ENCODE results near the gene KCNN3.

Gene KCNN3

DNA sequence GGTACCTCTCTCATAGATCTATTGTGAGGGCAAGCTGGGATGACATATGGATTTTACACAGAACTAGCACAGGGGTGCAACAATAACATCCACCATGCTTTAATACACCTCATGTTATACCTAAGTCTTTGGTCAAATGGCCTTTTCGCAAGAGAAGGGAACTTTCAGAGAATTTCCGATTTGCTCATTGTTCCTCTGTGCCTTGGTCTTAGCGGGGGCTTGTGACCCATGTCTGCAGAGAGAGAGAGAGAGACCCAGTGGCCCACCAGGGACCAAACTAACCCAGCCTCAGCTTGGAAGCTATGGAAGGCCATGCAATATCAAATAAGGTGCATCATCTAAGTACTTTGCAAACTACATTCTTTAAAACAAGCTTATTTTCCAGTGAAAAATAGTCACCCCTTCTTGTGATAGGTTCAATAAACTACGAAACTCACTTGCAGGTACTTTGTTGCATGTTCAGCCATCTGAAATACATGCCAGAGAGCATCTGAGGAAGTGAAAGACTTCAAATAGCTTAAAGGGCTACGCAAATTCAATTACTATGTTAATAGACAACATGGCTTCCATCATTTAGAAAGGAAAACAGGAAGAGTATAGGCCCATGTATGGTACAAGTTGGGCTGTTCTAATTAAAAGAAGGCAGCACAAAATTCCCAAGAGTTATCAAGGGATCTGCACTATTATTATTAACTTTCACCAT lies 100.7 kb downstream of the KCNN3 start:
- DNase-seq = no peak
- in situ Hi-C loops (cut with HindIII; ENCODE audit: low pct_ligation_motif_present, low pct_unique_long_range_greater_than_20kb, low sequenced_read_pairs) = no loop called here

DNA sequence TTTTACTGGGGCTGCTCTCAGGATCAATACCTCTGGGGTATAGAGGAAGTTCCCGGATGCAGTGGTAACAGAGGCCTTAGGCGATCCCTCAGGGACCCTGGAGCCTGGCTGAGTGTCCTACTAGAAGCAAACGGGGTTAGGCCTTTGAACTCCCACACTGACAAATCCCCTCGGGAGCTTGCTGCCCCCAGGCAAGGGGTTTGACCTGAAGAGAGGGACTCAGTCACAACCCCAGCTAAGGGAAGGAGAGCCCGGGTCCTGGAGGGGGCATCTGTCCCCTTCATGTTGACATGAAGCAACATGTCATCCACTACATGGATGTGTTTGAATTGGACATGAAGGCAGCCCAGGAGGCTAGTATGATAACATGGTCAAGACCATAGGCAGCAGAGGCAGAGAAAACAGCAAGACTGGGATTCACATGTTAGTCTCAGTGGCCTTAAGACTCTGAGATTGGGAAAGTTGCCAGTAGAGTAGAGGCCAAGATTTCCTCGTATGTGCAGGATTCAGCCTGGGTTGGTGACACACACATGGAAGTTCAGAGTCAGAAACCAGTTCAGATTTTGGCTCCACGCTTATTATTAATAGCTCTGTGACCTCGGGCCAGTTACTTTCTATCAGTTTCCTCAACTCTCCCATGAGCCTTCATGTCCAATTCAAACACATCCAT lies 101.5 kb downstream of the KCNN3 start:
- in situ Hi-C loops (cut with HindIII; ENCODE audit: low pct_ligation_motif_present, low pct_unique_long_range_greater_than_20kb, low sequenced_read_pairs) = no loop called here

DNA sequence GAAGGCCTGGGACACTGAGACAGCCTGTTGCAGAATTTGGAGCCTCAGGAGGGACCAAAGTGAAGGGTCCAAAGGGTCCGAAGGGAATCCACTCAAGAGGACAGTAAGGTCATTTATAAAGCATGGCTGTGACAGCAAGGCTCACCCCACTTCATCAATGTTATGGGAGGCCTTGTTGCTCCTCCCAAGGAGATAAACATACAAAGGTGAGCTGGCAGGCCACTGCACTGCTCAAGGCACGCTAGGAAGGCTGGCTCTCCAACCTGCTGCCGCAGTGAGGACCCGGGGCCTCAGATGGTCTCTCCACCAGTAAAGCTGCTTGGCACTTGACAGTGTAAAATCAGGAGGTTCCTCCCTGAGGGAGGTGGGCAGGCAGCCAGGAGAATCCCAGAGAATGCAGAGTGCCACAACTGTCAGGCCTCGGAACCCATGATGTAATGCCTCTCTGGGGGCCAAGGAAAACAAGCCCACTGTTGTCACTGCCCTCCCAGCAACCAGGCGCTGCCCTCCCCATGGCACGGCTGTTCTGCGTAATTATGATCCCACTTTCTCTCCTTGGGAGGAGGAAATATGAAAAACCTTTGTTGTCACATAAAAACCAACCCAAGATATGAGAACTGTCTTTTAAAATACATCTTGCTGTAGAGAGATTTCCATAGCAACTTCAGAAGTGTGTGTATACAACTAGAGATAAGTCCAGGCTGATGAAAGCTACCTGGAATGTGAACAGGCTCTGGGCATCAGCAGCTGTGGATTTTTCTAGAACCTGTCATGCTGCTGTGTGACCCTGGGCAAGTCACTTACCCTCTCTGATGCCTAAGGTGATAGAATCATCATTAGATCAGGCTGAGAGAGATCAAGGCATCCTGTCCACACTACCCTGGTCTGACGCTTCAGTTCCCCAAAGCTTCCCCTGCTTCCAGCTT lies 102.5 kb downstream of the KCNN3 start:
- in situ Hi-C loops (cut with HindIII; ENCODE audit: low pct_ligation_motif_present, low pct_unique_long_range_greater_than_20kb, low sequenced_read_pairs) = no loop called here
- no peak for DNase-seq

More for the DNA sequence above, 101.5 kb downstream of the KCNN3 start:
- no peak for DNase-seq

DNA sequence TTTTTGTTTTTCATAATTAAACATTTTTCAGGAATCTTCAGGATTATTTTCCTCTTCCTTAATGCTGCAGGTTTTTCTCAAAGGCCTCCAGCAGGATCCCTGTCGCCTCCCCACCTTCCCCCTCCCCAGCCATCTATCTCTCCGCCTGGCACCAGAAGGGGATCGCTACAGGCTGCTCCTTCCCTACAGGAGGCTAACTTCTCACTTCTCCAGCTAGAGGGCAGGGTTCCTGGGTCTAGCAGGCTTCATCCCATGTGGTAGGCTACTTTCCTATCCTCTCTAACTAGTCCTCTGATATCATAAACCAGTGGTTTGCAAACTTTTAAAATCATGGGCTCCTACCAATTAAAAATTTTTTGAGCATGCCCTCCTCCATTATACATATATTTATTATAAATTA lies 104.1 kb downstream of the KCNN3 start:
- in situ Hi-C loops (cut with HindIII; ENCODE audit: low pct_ligation_motif_present, low pct_unique_long_range_greater_than_20kb, low sequenced_read_pairs) = no loop called here
- DNase-seq = peak; percentile 58

DNA sequence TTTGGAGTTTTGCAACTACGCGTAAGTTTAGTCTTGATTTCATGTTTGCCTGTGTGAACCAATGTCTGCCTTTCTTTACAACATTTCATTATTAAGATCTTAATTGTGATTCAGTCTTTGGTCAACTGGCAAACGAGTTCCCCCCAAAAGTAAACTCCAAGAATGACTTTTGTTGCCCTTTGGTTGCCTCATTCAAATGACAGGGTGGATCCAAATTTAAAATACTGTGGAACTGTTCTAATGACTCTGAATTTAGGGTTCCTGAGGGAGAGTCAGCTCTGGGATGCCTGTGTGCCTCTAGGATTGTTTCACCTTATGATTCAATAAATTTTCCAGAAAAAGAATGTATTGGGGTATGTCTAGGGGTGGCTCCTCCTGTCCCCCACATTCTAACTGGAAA lies 105.3 kb downstream of the KCNN3 start:
- in situ Hi-C loops (cut with HindIII; ENCODE audit: low pct_ligation_motif_present, low pct_unique_long_range_greater_than_20kb, low sequenced_read_pairs) = no loop called here
- no peak for DNase-seq

DNA sequence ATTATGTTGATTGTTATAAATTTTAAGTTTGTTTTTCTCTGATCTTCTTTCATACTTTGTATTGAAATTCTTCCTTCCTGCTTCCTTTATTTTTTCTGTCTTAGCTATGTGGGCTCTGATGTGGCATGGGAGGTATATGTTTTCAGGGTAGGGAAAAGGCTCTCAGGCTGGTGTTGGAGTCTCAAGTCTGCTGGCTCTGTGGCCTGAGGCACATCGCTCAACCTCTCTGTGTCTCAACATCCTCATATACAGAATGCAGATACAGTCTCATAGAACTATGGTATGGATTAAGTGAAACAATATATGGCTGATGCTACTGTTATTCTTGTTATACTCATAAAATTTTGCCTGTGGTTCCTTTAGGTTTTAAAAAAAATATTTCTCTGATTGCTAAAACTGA lies 105.9 kb downstream of the KCNN3 start:
- in situ Hi-C loops (cut with HindIII; ENCODE audit: low pct_ligation_motif_present, low pct_unique_long_range_greater_than_20kb, low sequenced_read_pairs) = no loop called here
- DNase-seq = no peak

DNA sequence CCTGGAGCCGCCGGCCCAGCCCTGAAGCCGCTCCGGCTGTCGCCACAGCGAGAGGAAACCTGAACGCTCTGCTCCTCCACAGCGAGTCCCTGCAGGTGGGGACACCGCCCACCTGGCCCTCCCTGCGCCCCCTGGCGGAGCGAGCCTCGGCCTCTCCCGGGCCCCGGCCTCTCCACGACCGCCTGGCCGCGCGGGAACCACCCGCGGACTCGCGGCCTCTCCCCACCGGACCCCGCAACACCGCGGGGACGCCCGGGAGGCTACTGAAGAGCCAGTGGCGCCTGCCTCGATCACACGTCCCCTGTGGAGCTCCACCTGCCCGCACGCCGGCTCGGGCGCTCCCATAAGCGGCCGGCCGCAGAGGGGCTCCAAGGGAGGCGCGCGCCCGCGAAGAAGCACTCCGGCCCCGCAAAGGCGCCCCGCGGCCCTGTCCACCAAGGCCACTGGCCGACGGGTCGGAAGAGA lies 109.6 kb downstream of the KCNN3 start:
- in situ Hi-C loops (cut with HindIII; ENCODE audit: low pct_ligation_motif_present, low pct_unique_long_range_greater_than_20kb, low sequenced_read_pairs) = no loop called here
- peak; percentile 42 for DNase-seq

DNA sequence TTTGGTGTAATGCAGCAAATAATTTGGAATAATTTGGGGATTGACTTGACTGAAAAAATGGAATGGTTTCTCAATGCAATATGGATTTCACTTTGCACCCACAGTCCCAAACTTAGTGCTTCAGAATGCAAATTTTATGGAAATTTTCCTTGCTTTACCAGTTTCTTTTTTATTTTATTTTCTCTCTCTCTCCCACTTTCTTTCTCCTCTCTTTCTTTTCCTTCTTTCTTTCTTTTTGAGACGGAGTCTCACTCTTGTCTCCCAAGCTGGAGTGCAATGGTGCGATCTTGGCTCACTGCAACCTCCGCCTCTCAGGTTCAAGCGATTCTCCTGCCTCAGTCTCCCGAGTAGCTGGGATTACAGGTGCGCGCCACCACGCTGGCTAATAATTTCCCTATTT lies 110.3 kb downstream of the KCNN3 start:
- in situ Hi-C loops (cut with HindIII; ENCODE audit: low pct_ligation_motif_present, low pct_unique_long_range_greater_than_20kb, low sequenced_read_pairs) = no loop called here

DNA sequence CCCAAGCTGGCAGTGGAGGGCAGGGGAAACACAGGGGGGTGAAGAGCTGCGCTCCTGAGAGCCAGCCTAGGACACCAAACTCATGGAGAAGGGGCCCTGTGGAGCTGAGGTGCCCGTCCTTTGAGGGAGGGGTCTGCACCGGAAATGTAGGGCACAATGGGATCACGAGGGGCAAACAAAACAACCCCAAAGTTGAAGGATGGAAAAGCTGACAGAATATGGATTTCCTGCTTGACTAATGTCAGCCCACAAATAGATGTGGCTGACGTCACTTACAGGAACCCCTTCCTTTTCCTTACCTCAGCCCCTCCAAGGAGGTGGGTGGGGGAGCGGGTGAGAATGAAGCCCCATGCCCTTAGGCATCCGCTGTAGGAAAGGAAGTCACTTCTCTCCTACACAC lies 110.9 kb downstream of the KCNN3 start:
- in situ Hi-C loops (cut with HindIII; ENCODE audit: low pct_ligation_motif_present, low pct_unique_long_range_greater_than_20kb, low sequenced_read_pairs) = no loop called here
- no peak for DNase-seq

More for the DNA sequence above, 110.3 kb downstream of the KCNN3 start:
- DNase-seq = no peak

DNA sequence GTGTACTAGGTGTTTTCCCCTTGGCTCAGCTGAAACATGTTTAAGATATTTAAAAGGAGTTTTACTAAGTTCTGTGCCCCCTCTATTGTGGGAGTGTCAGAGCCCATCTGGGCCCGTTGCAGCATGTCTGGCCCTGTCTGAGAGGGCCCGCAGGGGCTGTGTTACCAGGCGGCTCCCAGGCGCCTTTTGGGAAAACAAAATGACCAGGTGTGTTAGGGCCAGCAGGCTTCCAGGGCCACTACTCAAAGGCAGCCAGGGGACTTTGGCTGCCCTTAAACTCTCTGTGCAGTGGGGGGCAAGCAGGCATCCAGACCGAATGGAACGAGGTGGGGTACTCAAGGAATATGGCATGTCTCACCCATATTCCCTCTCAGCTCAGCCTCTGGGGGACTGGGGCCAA lies 111.7 kb downstream of the KCNN3 start:
- in situ Hi-C loops (cut with HindIII; ENCODE audit: low pct_ligation_motif_present, low pct_unique_long_range_greater_than_20kb, low sequenced_read_pairs) = no loop called here

DNA sequence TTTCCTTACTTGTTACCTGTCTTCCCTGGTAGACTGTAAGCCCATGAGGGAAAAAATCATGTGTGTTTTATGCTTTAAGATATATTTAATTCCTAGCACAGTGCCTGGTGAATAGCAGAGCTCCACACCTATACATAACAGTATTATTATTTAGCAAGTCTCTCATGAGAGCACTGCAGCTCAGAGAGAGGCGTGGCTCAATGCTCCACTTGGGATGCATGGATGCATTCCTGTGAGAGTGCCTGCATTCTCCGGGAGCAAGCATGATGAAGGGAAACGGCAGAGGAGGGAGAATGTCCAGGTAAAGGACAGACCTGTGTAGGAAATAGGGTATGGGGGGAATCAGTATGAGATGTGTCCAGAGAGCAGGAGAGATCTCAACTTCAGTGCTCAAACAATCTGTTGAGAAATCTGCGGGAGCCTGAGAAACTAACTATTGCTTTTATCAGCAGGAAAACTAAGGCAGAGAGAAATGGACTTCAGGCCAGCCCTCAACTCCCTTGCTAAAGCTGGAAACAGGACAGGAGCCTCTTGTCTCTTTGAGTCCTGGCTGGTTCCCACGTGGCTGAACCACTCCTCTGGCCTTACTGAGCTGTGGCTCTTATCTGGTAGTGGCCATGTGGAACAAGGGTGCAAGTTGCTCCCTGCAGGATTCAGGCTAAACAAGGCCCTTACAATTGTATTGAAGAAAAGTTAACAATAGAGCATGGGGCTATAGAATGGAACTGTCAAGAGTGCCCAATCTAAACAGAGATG lies 113.1 kb downstream of the KCNN3 start:
- DNase-seq = no peak
- in situ Hi-C loops (cut with HindIII; ENCODE audit: low pct_ligation_motif_present, low pct_unique_long_range_greater_than_20kb, low sequenced_read_pairs) = no loop called here

More for the DNA sequence above, 111.7 kb downstream of the KCNN3 start:
- no peak for DNase-seq

DNA sequence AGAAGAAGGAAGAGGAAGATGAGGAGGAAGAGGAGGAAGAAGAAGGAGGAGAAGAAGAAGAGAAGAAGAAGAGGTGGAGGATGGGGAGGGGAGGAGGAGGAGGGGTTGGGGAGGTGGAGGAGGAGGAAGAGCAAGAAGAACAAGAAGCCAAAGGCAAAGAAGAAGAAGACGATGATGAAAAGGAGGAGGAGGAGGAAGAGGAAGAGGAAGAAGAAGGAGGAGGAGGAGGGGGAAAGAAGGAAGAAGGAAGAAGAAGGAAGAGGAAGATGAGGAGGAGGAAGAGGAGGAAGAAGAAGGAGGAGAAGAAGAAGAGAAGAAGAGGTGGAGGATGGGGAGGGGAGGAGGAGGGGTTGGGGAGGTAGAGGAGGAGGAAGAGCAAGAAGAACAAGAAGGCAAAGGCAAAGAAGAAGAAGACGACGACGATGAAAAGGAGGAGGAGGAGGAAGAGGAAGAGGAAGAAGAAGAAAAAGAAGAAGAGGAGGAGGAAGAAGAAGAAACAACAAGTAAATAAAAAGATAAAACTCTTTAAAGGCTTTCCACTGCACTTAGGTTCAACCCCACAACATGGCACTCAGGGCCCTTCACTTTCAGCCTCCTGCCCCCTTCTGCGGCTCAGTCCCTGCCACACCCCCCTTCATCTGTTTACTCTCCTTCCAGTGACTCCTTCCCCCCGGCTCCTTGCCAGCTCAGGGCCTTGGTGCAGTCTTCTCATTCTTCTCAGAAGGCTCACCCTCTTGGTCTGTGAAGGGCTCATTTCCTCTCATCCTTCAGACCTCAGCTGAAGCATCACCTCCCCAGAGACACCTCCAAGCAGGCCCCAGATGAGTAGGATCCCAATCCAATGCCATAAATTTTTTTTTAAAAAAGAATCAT lies 114.0 kb downstream of the KCNN3 start:
- no peak for DNase-seq
- in situ Hi-C loops (cut with HindIII; ENCODE audit: low pct_ligation_motif_present, low pct_unique_long_range_greater_than_20kb, low sequenced_read_pairs) = no loop called here

DNA sequence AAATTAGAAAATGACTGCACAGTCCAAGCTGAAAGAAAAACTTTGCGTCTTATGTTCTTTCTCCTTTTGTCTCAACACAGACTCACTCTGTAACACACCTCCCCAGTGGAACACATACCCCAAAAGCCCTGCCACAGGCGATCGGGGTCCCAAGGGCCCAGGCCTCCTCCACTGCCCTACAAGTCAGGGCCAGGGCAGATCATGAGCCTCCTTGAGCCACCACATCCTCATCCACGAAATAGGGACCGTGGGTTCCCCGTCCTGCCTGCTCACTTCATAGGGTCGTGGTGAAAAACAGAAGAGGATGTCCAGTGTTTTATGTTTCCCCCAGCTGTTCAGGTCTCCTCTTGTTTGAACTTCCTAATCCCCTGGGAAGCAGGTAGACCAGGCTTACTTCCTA lies 116.7 kb downstream of the KCNN3 start:
- in situ Hi-C loops (cut with HindIII; ENCODE audit: low pct_ligation_motif_present, low pct_unique_long_range_greater_than_20kb, low sequenced_read_pairs) = no loop called here
- DNase-seq = no peak

DNA sequence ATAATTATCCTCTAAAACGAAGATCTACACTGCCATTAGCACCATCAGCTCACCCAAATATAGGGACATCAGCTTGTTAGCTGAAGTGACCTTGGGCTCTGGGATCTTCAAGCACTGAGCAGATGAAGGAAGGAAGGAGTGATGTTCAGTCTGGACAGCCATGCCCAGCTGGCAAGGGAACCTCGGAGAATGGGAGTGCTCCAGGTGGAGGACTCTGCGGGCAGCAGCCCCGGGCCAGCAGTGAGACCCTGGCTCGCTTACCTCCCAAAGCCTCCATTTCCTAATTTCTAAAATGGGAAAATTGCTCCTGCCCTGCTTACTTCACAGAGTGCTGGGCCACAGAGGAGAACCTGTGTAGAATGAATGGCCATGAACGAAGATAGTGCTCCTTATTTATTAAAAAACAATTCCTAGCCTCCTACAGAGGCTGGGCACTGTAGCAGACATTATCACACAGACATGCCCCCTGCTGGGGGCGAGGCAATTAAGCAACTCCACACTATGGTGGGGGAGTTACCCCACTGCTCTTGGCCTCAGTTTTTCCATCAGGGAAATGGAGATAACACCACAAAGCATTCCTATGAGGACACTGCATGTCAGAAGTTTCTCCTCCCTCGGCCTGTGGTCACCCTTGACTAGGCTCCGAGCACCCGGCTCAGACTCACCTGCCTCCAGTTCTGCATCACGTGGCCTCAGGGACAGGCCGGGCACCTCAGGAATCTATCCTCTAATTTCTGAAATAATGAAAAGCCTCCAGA lies 117.6 kb downstream of the KCNN3 start:
- no peak for DNase-seq
- in situ Hi-C loops (cut with HindIII; ENCODE audit: low pct_ligation_motif_present, low pct_unique_long_range_greater_than_20kb, low sequenced_read_pairs) = no loop called here

DNA sequence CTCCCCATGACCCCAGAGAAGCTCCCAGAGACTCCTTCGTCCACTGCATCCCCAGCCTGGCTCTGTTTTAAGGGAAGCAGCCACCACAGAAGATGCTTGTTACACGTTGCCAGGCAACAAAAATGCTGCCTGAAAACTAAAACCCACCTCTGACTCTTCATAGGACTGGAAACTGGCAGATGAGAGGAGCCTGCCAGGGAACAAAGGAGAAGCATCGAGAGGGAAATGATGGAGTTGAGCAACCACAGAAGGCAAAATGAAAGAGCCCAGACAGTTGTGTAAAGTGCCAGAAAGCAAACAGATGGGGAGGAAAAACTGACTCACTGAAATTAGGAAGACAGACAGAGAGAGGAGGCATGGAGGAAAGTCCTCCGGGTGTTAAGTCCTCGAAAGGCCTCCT lies 118.4 kb downstream of the KCNN3 start:
- in situ Hi-C loops (cut with HindIII; ENCODE audit: low pct_ligation_motif_present, low pct_unique_long_range_greater_than_20kb, low sequenced_read_pairs) = no loop called here
- no peak for DNase-seq

DNA sequence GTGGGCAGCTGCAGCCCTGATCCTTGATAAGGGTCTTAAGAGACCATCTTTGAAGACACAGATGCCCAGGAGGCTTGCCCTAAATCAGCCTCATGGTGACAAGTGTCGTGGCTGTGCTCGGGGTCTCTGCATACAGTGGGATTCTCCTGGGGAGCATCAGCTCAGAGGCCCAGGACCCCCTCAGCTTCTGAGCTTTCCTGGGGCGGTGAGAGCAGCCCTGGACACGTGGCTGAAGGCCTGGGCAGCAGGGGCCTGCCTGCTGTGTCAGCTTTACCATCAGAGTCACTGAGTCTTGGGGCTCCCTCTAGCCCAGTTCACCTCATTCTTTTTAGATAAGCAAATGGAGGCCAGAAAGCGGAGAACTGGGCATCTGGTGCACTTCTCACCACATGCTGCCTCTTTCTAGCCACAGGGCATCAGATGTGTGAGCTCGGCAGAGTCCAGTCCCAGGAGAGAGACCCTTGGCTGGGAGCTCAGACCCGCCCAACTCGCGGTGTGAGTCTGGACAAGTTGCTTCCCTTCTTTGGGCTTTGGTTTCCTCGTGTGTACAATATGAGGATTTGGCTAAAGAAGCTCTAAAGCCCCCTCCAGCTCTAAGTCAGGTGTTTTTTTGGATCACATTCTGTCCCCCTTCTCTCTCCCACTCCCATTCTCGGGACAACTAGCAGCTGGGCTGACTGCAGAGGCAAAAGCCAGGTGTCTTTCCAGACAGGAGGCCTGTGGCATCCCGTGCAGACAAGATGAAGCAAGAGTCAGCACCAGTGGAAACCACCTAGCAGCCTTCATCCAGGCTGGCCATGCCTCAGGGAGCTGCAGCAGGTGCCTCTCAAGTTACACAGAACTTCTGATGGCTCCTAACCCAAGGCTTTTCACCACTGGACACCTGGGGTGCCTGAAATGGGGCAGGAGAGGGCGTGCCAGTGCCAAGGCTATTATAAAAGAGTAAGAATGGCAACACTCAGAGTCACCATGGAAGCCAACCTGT lies 119.1 kb downstream of the KCNN3 start:
- in situ Hi-C loops (cut with HindIII; ENCODE audit: low pct_ligation_motif_present, low pct_unique_long_range_greater_than_20kb, low sequenced_read_pairs) = no loop called here
- DNase-seq = no peak
